ENCODE measurements around the gene MBLAC1.
A peak's percentile ranks its signal among the peaks of the same experiment; 100 is the strongest.

MBLAC1 gene

GRCh38 chr7:100154651-100155491 lies 28.1 kb downstream of the MBLAC1 start:
- no peak for DNase-seq

- DNase-seq, result no peak
Measured at GRCh38 chr7:100155553-100156317, 29.0 kb downstream of the MBLAC1 start.

- DNase-seq, result no peak
Measured at GRCh38 chr7:100156331-100157068, 29.7 kb downstream of the MBLAC1 start.

GRCh38 chr7:100157069-100157333 lies 30.2 kb downstream of the MBLAC1 start:
- no peak for DNase-seq

GRCh38 chr7:100157334-100158228 lies 30.8 kb downstream of the MBLAC1 start:
- DNase-seq, result no peak

GRCh38 chr7:100158229-100159098 lies 31.7 kb downstream of the MBLAC1 start, which contains the start of gene TRAPPC14:
TRAPPC14 (minus strand) TSS chr7:100158723; CDS start chr7:100158499, 224 bp downstream.
- DNase-seq, result peak; percentile 84

- peak; percentile 30 for DNase-seq
Measured at GRCh38 chr7:100159099-100159623, 32.4 kb downstream of the MBLAC1 start.

GRCh38 chr7:100160067-100160466 lies 33.3 kb downstream of the MBLAC1 start:
- DNase-seq, result no peak

GRCh38 chr7:100163006-100163531 lies 36.3 kb downstream of the MBLAC1 start:
- DNase-seq, result no peak

- no peak for DNase-seq
Measured at GRCh38 chr7:100163871-100164270, 37.1 kb downstream of the MBLAC1 start.

GRCh38 chr7:100166317-100166940 lies 39.7 kb downstream of the MBLAC1 start:
- no peak for DNase-seq

- DNase-seq, result no peak
Measured at GRCh38 chr7:100166970-100167911, 40.5 kb downstream of the MBLAC1 start.

GRCh38 chr7:100167912-100168323 lies 41.2 kb downstream of the MBLAC1 start:
- DNase-seq, result no peak

- no peak for DNase-seq
Measured at GRCh38 chr7:100169147-100169850, 42.5 kb downstream of the MBLAC1 start.

- no peak for DNase-seq
Measured at GRCh38 chr7:100170101-100170897, 43.5 kb downstream of the MBLAC1 start.

- DNase-seq, result no peak
Measured at GRCh38 chr7:100171087-100171681, 44.4 kb downstream of the MBLAC1 start.

- no peak for DNase-seq
Measured at GRCh38 chr7:100171840-100172239, 45.1 kb downstream of the MBLAC1 start.

Measured in fibroblast of skin of right biceps (primary cell).